Osteoblast (primary cell): ENCODE data around the gene LRRC14B. TPM values are rescaled to one million over a fixed set of nuclear protein-coding genes. Genes with fewer than 3 reads are reported as not detected.

ENCODE experiments used
- DNase-seq: peaks from one replicate; pipeline ENCODE4 v3.0.0; 2011; ENCODE audit warnings: low spot score, mixed read lengths; ENCODE audit not compliant: insufficient read length; ENCODE audit errors: missing footprints
- H2AFZ ChIP-seq: 2 replicates; pipeline ENCODE4 v1.6.0; 2011; ENCODE audit warnings: mild to moderate bottlenecking, low read length
- H3K27ac ChIP-seq: 2 replicates; pipeline ENCODE4 v1.5.1; 2011; ENCODE audit warnings: mild to moderate bottlenecking, low read depth, low read length, moderate library complexity
- H3K27me3 ChIP-seq: 2 replicates; pipeline ENCODE4 v1.6.0; 2012; ENCODE audit warnings: mild to moderate bottlenecking, control low read depth, inconsistent platforms, low read length, moderate library complexity; ENCODE audit not compliant: insufficient read depth
- H3K36me3 ChIP-seq: 2 replicates; pipeline ENCODE4 v1.5.1; 2011; ENCODE audit warnings: mild to moderate bottlenecking, low read length, control low read depth, moderate library complexity; ENCODE audit not compliant: insufficient read depth
- H3K4me1 ChIP-seq: 2 replicates; pipeline ENCODE4 v1.5.1; 2011; ENCODE audit warnings: mild to moderate bottlenecking, low read length, control low read depth, moderate library complexity; ENCODE audit not compliant: insufficient read depth
- H3K4me2 ChIP-seq: 2 replicates; pipeline ENCODE4 v1.6.0; 2011; ENCODE audit warnings: mild to moderate bottlenecking, low read length; ENCODE audit not compliant: insufficient read depth
- H3K4me3 ChIP-seq: fragments of 200-600 bp; sonication (generic); 3 replicates; pipeline ENCODE4 v1.5.1; 2012; ENCODE audit warnings: mild to moderate bottlenecking, low read length, inconsistent platforms; ENCODE audit not compliant: insufficient read depth
- H3K79me2 ChIP-seq: 2 replicates; pipeline ENCODE4 v1.6.0; 2012; ENCODE audit warnings: mild to moderate bottlenecking, low read length, control low read depth, inconsistent platforms; ENCODE audit not compliant: insufficient read depth
- H3K9me3 ChIP-seq: 2 replicates; pipeline ENCODE4 v1.5.1; 2011; ENCODE audit warnings: low read depth, low read length, control low read depth
- H4K20me1 ChIP-seq: 2 replicates; pipeline ENCODE4 v1.6.0; 2012; ENCODE audit warnings: mild to moderate bottlenecking, low read length, control low read depth; ENCODE audit not compliant: insufficient read depth
- CTCF ChIP-seq: IDR thresholded peaks from 2 replicates; pipeline ENCODE4 v1.5.1; 2011; ENCODE audit warnings: mild to moderate bottlenecking, low read depth, low read length, moderate library complexity; ENCODE audit errors: extremely low read depth
- total RNA-seq: library from RNA; depleted of rRNA; stranded (reverse); fragments of >200 nt; gene quantifications from 2 replicates; pipeline ENCODE4 v1.2.3, GENCODE V29; 2012

The LRRC14B gene
- total RNA-seq, 1 donor, result under 0.01 TPM

DNA sequence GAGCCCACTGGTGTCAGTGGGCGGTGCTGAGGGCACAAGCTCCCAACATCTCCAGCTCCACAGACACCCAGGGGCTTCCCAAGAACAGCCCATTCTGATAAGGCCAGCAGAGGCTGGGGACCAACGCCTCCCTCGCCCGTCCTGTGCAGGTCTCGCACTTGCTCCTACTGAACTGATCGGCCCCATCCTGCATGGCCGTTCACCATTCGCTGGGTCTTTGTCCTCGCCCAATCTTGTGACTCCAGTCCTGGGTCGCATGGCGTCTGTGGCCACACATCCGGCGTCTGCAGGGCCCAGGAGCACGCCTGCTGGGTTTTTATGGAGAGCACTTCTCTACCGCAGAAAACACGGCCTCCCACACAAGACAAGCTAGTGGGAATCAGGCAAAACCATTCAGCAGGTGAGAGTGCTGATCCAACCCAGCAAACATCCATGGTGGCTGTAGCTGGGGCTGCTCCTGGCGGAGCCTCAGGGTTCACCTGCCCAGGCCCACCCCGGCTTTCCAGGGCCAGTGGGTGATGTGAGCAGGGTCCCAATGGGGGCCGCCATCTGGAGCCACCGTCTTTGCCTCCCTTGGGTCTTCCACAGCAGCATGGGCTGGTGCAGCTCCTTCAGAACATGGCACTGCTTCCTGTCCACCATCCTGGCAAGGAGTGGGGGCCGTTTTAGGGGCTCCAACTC, 7.4 kb downstream of the LRRC14B start:
- TF ChIP-seq CTCF, result no peak
- Histone ChIP-seq H3K36me3 (peaks cover 2% of the 10 kb centered on the region), H3K4me2 (no peak overlapping the region), H3K9me3 (no peaks in the 10 kb centered on the region), H3K4me3 (no peak overlapping the region), H3K27ac (no peak overlapping the region), H2AFZ (no peak overlapping the region), H3K27me3 (peaks cover 3% of the 10 kb centered on the region), H3K79me2 (peaks cover 1% of the 10 kb centered on the region), H4K20me1 (peaks cover 22% of the 10 kb centered on the region), H3K4me1 (no peaks in the 10 kb centered on the region)
- DNase-seq, result peak; percentile 55

GRCh38 chr5:199197-199949, 8.1 kb downstream of the LRRC14B start:
- Histone ChIP-seq H3K79me2 (peaks cover 3% of the 10 kb centered on the region), H3K4me1 (no peaks in the 10 kb centered on the region), H3K27ac (no peak overlapping the region), H3K36me3 (peaks cover 9% of the 10 kb centered on the region), H3K27me3 (no peaks in the 10 kb centered on the region), H3K9me3 (no peaks in the 10 kb centered on the region), H3K4me3 (no peak overlapping the region), H2AFZ (no peak overlapping the region), H3K4me2 (no peak overlapping the region), H4K20me1 (peaks cover 24% of the 10 kb centered on the region)
- no peak for TF ChIP-seq CTCF
- peak; percentile 78 for DNase-seq

DNA sequence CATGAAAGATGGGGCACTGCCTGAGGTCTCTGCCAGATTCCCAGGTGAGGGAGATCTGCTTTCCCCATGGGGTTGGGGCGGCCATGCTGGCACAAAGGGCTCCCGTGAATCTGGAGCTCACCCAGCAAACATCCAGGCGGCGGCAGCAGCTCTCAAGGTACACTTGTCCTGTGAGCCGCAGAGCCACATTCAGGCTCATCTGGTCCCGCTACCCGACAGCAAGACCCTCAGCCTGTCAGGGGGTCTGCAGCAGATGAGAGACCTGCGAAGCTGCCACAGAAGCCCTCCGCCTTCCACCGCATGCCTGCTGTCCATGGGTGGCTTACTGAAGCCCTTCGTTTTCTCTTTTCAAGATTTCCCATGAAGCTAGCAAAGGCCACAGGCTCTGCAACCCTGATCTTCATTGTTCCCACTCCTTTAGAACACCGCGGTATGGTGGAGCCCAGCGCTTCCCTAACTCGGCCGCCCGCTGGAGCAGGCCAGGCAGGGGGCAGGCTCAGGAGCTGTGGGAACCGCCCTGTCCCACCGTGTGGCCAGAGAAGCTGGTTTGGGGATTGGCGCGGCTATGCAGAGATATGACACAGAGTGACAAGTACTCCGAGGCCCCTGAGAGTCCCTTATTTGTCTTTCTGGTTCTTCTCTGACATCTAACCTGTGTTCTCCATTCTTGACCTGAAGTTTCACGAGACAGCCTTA, 8.8 kb downstream of the LRRC14B start:
- Histone ChIP-seq H2AFZ (no peak overlapping the region), H3K79me2 (peaks cover 8% of the 10 kb centered on the region), H3K27ac (no peak overlapping the region), H3K4me3 (no peak overlapping the region), H4K20me1 (peaks cover 24% of the 10 kb centered on the region), H3K36me3 (peaks cover 15% of the 10 kb centered on the region), H3K4me1 (no peaks in the 10 kb centered on the region), H3K4me2 (no peak overlapping the region), H3K27me3 (no peaks in the 10 kb centered on the region), H3K9me3 (no peaks in the 10 kb centered on the region)
- peak; percentile 80 for DNase-seq
- TF ChIP-seq CTCF, result no peak

DNA sequence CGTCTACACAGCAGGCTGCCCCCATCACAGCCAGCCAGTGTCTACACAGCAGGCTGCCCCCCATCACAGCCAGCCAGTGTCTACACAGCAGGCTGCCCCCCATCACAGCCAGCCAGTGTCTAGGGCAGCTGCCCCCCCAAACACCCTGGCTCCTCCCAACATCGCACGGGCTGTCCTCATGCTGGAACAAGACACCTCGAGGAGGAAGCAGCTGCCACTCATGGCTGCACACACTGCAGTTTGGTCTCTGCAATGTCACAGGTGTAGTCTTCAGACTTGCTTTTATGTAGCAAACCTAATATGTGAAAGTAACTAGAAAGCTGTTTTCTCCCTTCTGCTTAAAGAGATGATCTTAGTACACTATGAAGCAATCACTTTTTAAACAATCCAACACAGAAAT, 9.7 kb downstream of the LRRC14B start:
- Histone ChIP-seq H3K9me3 (no peaks in the 10 kb centered on the region), H2AFZ (no peak overlapping the region), H3K36me3 (peaks cover 21% of the 10 kb centered on the region), H3K27ac (no peak overlapping the region), H3K4me1 (no peaks in the 10 kb centered on the region), H3K27me3 (no peaks in the 10 kb centered on the region), H3K79me2 (peaks cover 15% of the 10 kb centered on the region), H3K4me2 (no peak overlapping the region), H3K4me3 (no peak overlapping the region), H4K20me1 (peaks cover 21% of the 10 kb centered on the region)
- no peak for TF ChIP-seq CTCF
- DNase-seq, result peak; percentile 63
